ENCODE results near the gene PELI1.
"Not testable (repeated sequence)": the region's sequence is repeated elsewhere in the genome, so short reads cannot be mapped to it uniquely, and the experiment has no call there.

The PELI1 gene

DNA sequence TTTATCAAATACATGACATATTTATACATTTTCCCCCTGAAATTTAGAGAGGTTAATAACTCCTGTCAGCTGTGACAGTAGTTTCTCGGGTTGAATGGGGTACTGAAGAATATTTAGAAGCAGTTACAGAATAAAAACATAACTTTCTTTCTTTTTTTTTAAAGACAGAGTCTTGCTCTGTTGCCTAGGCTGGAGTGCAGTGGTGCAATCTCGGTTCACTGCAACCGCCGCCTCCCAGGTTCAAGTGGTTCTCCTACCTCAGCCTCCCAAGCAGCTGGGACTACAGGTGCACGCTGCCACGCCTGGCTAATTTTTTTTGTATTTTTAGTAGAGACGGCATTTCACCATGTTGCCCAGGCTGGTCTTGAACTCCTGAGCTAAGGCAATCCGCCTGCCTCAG, 43.6 kb downstream of the PELI1 start:
- H3K27me3 Mint-ChIP-seq, H3K4me3 Mint-ChIP-seq, H3K9me3 Mint-ChIP-seq: not testable (repeated sequence)
- H3K27ac Mint-ChIP-seq: peak overlapping the region; percentile 92
- H3K36me3 Mint-ChIP-seq (ENCODE audit: low read depth): peaks cover 64% of the 10 kb centered on the region
- H3K4me1 Mint-ChIP-seq (ENCODE audit: low read depth): peaks cover 62% of the 10 kb centered on the region

- Mint-ChIP-seq H3K27ac (no peak overlapping the region), H3K9me3 (peaks cover 4% of the 10 kb centered on the region), H3K4me1 (ENCODE audit: low read depth) (peaks cover 30% of the 10 kb centered on the region), H3K27me3 (no peaks in the 10 kb centered on the region), H3K4me3 (no peak overlapping the region), H3K36me3 (ENCODE audit: low read depth) (peaks cover 90% of the 10 kb centered on the region)
Observed at GRCh38 chr2:64094663-64095382, 49.4 kb downstream of the PELI1 start.

- Mint-ChIP-seq H3K9me3 (peaks cover 4% of the 10 kb centered on the region), H3K36me3 (ENCODE audit: low read depth) (peaks cover 76% of the 10 kb centered on the region), H3K27me3 (no peaks in the 10 kb centered on the region), H3K27ac (no peak overlapping the region), H3K4me3 (no peak overlapping the region), H3K4me1 (ENCODE audit: low read depth) (peaks cover 26% of the 10 kb centered on the region)
Observed at GRCh38 chr2:64093341-64093740, 50.9 kb downstream of the PELI1 start.

DNA sequence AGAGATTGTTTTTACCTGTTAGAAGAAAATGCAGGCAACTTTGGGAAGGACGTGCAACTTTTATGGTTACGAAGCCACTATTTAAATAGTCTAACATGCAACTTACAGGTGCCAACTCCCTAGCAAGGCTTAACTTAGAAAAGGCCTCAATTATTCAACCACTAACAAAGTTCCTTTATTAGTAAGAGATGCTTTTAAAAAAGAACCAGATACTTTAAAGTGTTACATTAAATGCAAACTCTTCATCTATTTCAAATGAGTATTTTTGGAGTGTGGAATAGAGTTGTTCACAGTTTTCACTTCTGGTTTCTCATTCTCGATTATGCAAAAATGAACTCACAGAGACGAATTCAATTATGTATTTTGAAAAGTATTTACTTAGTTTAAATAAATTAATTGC, 51.7 kb downstream of the PELI1 start:
- peaks cover 26% of the 10 kb centered on the region for H3K4me1 Mint-ChIP-seq (ENCODE audit: low read depth)
- no peak overlapping the region for H3K4me3 Mint-ChIP-seq
- H3K9me3 Mint-ChIP-seq: peaks cover 4% of the 10 kb centered on the region
- no peaks in the 10 kb centered on the region for H3K27me3 Mint-ChIP-seq
- H3K36me3 Mint-ChIP-seq (ENCODE audit: low read depth): peaks cover 68% of the 10 kb centered on the region
- no peak overlapping the region for H3K27ac Mint-ChIP-seq

- peaks cover 32% of the 10 kb centered on the region for H3K4me1 Mint-ChIP-seq (ENCODE audit: low read depth)
- H3K4me3 Mint-ChIP-seq: no peak overlapping the region
- H3K36me3 Mint-ChIP-seq (ENCODE audit: low read depth): peaks cover 45% of the 10 kb centered on the region
- H3K9me3 Mint-ChIP-seq: no peaks in the 10 kb centered on the region
- peak overlapping the region; percentile 7 for H3K27ac Mint-ChIP-seq
- H3K27me3 Mint-ChIP-seq: no peaks in the 10 kb centered on the region
Observed at GRCh38 chr2:64090264-64090663, 54.0 kb downstream of the PELI1 start.

DNA sequence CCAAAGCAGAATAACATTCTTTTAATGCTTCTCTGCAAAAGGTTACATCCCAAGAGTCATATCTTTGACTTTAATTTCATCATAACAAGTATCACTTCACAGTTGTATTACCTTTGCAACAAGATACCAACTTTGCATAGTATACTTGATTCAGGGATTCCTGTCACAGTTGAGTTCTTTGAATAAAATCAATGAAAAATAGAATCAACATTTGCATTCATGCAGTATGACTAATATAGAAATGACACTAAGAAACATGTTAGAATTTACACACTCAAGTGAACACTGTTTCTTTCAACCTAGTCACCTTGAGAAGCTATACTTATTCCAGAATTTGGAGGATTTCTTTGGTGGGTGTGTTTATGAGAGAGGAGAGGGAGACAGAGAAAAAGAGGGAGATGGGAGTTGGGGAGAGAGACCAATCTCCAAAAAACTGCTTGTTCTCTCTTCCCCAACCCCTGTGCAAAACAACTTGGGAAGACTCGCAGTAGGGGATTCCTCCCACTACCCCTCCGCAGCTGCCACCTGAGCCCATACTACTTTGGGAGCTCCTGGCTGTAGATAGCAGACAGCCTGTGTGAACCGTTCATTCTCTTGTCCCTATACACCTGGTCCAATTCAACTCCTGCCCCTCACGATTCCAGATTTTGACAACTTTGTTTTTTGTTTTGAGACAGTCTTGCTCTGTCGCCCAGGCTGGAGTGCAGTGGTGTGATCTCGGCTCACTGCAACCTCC, 57.7 kb downstream of the PELI1 start:
- Mint-ChIP-seq H3K27me3 (peaks cover 3% of the 10 kb centered on the region), H3K36me3 (ENCODE audit: low read depth) (peaks cover 13% of the 10 kb centered on the region), H3K4me1 (ENCODE audit: low read depth) (peaks cover 25% of the 10 kb centered on the region), H3K27ac (no peak overlapping the region), H3K4me3 (no peak overlapping the region), H3K9me3 (no peaks in the 10 kb centered on the region)

GRCh38 chr2:64085936-64086335, 58.3 kb downstream of the PELI1 start:
- H3K4me1 Mint-ChIP-seq (ENCODE audit: low read depth): peaks cover 19% of the 10 kb centered on the region
- peaks cover 3% of the 10 kb centered on the region for H3K27me3 Mint-ChIP-seq
- peaks cover 7% of the 10 kb centered on the region for H3K36me3 Mint-ChIP-seq (ENCODE audit: low read depth)
- no peak overlapping the region for H3K27ac Mint-ChIP-seq
- no peaks in the 10 kb centered on the region for H3K9me3 Mint-ChIP-seq
- H3K4me3 Mint-ChIP-seq: no peak overlapping the region

DNA sequence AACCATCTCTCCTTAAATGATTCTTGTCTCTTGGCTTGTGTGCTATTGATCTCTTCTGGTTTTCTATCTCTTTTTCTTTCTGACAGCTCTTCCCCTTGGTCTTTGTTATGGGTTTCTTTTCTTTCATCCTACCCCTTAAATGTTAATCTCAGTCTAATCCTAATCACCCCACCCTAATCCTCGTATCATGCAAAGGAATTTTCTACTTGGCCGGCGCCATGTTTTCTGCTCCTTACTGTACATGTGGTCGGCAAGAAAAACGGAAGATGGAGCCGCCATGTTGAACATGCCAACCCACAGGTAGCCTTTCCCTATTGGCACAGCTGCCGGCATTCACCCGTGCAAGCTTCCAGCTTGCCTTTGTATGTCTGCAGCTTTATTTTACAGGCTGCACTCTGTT, 63.2 kb downstream of the PELI1 start:
- H3K27me3 Mint-ChIP-seq: peaks cover 3% of the 10 kb centered on the region
- H3K27ac Mint-ChIP-seq: no peak overlapping the region
- no peaks in the 10 kb centered on the region for H3K9me3 Mint-ChIP-seq
- H3K36me3 Mint-ChIP-seq (ENCODE audit: low read depth): no peaks in the 10 kb centered on the region
- peaks cover 3% of the 10 kb centered on the region for H3K4me1 Mint-ChIP-seq (ENCODE audit: low read depth)
- no peak overlapping the region for H3K4me3 Mint-ChIP-seq

DNA sequence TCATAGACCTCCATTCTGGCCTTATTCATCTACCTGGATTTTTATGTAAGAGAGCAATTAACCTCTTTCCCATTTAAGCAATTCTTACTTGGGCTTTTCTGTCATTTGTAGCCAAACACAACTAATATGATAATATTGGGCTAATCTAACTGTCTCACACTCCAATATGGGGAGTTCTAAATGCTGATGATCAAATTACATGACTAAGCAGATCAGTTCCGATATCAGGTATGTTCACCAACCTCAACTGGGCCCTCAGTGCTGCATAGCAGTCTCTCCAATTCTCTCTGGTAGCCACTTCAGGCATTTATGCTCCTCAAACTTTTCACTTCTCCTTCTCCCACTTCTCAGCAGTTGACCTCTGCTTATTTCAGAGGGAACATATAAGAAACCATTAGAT, 64.0 kb downstream of the PELI1 start:
- no peaks in the 10 kb centered on the region for H3K36me3 Mint-ChIP-seq (ENCODE audit: low read depth)
- peaks cover 3% of the 10 kb centered on the region for H3K27me3 Mint-ChIP-seq
- no peak overlapping the region for H3K27ac Mint-ChIP-seq
- H3K4me3 Mint-ChIP-seq: no peak overlapping the region
- H3K4me1 Mint-ChIP-seq (ENCODE audit: low read depth): peaks cover 3% of the 10 kb centered on the region
- no peaks in the 10 kb centered on the region for H3K9me3 Mint-ChIP-seq

DNA sequence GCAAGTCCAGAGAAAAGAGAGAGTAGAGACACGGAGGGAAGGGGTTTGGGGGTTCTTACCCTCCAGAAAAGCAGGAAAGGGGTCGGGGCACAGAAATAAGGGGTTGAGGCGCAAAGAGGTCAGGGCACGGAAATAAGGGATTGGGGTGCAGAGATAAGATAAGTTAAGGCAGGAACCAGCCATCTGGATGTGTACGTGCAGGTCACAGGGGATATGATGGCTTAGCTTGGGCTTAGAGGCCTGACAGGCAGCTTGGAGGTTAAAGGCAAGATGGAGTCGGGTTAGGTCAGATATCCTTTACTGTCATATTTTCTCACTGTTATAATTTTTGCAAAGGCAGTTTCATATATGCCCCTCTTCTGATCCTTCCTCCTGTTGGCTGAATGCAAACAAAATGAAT, 64.5 kb downstream of the PELI1 start:
- H3K27ac Mint-ChIP-seq; H3K4me1 Mint-ChIP-seq (ENCODE audit: low read depth); H3K27me3 Mint-ChIP-seq; H3K36me3 Mint-ChIP-seq (ENCODE audit: low read depth); H3K4me3 Mint-ChIP-seq; H3K9me3 Mint-ChIP-seq: not testable (repeated sequence)

DNA sequence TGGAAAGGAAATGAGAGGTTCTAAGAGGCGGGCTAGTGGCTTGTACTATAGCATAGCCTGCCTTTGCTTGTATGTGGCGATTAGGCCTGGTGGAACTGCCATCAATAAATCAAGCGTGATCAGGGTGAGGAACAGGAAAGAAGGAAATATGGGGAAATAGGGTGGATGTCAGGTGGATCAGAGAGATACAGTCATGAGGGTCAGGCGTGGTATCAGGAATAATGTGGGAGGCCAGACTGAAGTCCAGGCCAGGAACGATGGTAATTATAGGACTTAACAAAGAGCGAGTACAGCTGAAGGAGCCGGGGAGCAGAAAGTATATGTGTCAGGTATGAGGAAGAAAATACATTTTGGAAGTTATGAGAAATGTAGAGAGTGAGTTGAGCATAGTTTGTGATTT, 67.4 kb downstream of the PELI1 start:
- H3K9me3 Mint-ChIP-seq; H3K27ac Mint-ChIP-seq; H3K27me3 Mint-ChIP-seq; H3K4me1 Mint-ChIP-seq (ENCODE audit: low read depth); H3K36me3 Mint-ChIP-seq (ENCODE audit: low read depth); H3K4me3 Mint-ChIP-seq: not testable (repeated sequence)

GRCh38 chr2:64074616-64075015, 69.6 kb downstream of the PELI1 start:
- H3K36me3 Mint-ChIP-seq (ENCODE audit: low read depth); H3K27ac Mint-ChIP-seq; H3K9me3 Mint-ChIP-seq; H3K27me3 Mint-ChIP-seq; H3K4me1 Mint-ChIP-seq (ENCODE audit: low read depth); H3K4me3 Mint-ChIP-seq: not testable (repeated sequence)

DNA sequence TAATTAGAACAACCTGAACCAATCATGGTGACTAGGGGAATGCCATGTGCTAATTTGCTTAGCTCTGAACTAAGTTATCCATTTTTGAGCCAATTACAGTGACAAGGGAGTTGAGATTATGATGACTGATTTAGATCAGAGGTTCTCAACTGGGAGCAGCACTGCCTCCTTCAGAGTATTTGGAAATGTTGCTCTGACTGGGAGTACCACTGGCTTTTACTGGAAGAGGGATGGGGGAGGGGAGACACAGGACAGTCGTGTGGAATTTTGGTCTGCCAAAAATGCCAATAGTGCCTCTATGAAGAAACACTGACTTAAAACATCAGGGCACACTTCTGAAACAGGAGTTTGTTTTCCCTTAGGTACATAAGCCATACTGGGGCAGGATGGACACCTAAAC, 76.9 kb downstream of the PELI1 start:
- no peaks in the 10 kb centered on the region for H3K27me3 Mint-ChIP-seq
- no peak overlapping the region for H3K4me3 Mint-ChIP-seq
- H3K36me3 Mint-ChIP-seq (ENCODE audit: low read depth): no peaks in the 10 kb centered on the region
- H3K27ac Mint-ChIP-seq: no peak overlapping the region
- peaks cover 32% of the 10 kb centered on the region for H3K4me1 Mint-ChIP-seq (ENCODE audit: low read depth)
- H3K9me3 Mint-ChIP-seq: no peaks in the 10 kb centered on the region

DNA sequence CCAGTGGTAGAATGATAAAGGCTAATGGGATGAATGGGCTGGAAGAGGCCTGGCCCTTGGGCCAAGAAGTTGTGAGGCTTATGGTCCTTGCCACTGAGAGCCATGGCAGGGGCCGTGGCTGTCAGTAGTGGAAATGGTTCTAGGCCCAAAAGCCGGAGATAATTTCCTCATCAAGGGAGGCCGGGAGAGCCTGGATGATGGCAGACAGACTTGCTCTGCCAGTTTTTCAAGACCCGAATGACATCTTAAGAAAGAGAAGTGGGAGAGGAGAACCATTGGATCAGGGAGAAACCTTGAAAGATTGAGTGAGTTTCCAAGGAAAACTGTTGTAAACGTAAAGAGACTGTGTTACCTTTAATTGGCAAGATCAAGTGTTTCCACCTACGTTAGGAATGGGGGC, 78.7 kb downstream of the PELI1 start:
- H3K9me3 Mint-ChIP-seq: no peaks in the 10 kb centered on the region
- no peaks in the 10 kb centered on the region for H3K27me3 Mint-ChIP-seq
- no peaks in the 10 kb centered on the region for H3K36me3 Mint-ChIP-seq (ENCODE audit: low read depth)
- H3K4me1 Mint-ChIP-seq (ENCODE audit: low read depth): peaks cover 33% of the 10 kb centered on the region
- H3K27ac Mint-ChIP-seq: no peak overlapping the region
- no peak overlapping the region for H3K4me3 Mint-ChIP-seq

DNA sequence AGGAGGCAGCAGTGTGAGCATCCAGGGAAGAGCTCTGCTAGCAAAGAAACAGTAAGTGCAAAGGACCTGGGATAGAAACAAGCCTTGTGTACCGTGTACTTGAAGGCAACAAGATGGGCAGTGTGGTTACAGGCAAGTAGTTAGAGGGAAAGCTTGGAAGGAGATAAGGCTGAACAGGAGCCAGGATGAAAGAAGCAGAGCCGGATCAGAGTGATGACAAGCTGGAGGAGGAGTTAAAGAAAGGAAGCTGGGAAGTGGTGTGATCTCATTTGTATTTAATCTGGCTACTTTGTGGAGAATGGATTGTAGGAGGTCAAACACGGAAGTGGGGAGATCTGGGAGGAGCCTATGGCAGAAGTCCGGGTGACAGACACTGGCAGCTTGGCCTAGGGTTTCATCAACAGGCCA, 80.3 kb downstream of the PELI1 start:
- Mint-ChIP-seq H3K36me3 (ENCODE audit: low read depth) (no peaks in the 10 kb centered on the region), H3K4me3 (no peak overlapping the region), H3K27me3 (no peaks in the 10 kb centered on the region), H3K9me3 (no peaks in the 10 kb centered on the region), H3K4me1 (ENCODE audit: low read depth) (peaks cover 33% of the 10 kb centered on the region), H3K27ac (peak overlapping the region; percentile 85)

GRCh38 chr2:64063454-64063853, 80.8 kb downstream of the PELI1 start:
- Mint-ChIP-seq H3K36me3 (ENCODE audit: low read depth) (no peaks in the 10 kb centered on the region), H3K9me3 (no peaks in the 10 kb centered on the region), H3K27me3 (no peaks in the 10 kb centered on the region), H3K4me1 (ENCODE audit: low read depth) (peaks cover 33% of the 10 kb centered on the region), H3K4me3 (no peak overlapping the region), H3K27ac (no peak overlapping the region)

Measured in stimulated activated naive CD8-positive, alpha-beta T cell treated with anti-CD3 and anti-CD28 coated beads, Interleukin-15, Interleukin-2, amounts not matched to agents 100 ng/mL and 50 ng/mL, for 24 hours (primary cell).